HPDE6-E6E7 (cell line): Measurements from ENCODE around the gene UNC13D.
"Not testable (repeated sequence)": the region's sequence is repeated elsewhere in the genome, so short reads cannot be mapped to it uniquely, and the experiment has no call there.

ENCODE experiments used
- DNase-seq: peaks from one replicate; pipeline ENCODE4 v3.0.0; 2011; ENCODE audit warnings: missing footprints; ENCODE audit errors: extremely low spot score

UNC13D gene

GRCh38 chr17:75874323-75875181 is 30.3 kb upstream of the UNC13D start:
- no peak for DNase-seq

- no peak for DNase-seq
Measured at GRCh38 chr17:75873587-75874322, 29.6 kb upstream of the UNC13D start.

- peak; percentile 88 for DNase-seq
Measured at GRCh38 chr17:75872434-75873351, 28.5 kb upstream of the UNC13D start.

GRCh38 chr17:75870228-75870627 is 26.0 kb upstream of the UNC13D start:
- not testable (repeated sequence) for DNase-seq

- no peak for DNase-seq
Measured at GRCh38 chr17:75869282-75870141, 25.3 kb upstream of the UNC13D start.

- DNase-seq = not testable (repeated sequence)
Measured at GRCh38 chr17:75868730-75869281, 24.6 kb upstream of the UNC13D start.

GRCh38 chr17:75865404-75866188 is 21.4 kb upstream of the UNC13D start:
- DNase-seq = not testable (repeated sequence)

GRCh38 chr17:75864887-75865286 is 20.7 kb upstream of the UNC13D start:
- not testable (repeated sequence) for DNase-seq

GRCh38 chr17:75864448-75864871 is 20.3 kb upstream of the UNC13D start:
- no peak for DNase-seq

- DNase-seq = no peak
Measured at GRCh38 chr17:75861927-75862317, 17.7 kb upstream of the UNC13D start.

- not testable (repeated sequence) for DNase-seq
Measured at GRCh38 chr17:75859358-75859757, 15.2 kb upstream of the UNC13D start.

- DNase-seq = no peak
Measured at GRCh38 chr17:75856062-75856756, 12.0 kb upstream of the UNC13D start.

GRCh38 chr17:75855310-75856061 is 11.3 kb upstream of the UNC13D start, which contains the start of gene WBP2:
WBP2 (minus strand) TSS chr17:75855335; CDS start chr17:75855297, 38 bp downstream.
- peak; percentile 99 for DNase-seq

- DNase-seq = no peak
Measured at GRCh38 chr17:75854881-75855309, 10.7 kb upstream of the UNC13D start.

- peak; percentile 54 for DNase-seq
Measured at GRCh38 chr17:75854101-75854748, 10.0 kb upstream of the UNC13D start.

GRCh38 chr17:75853433-75853832 is 9.2 kb upstream of the UNC13D start:
- DNase-seq = no peak

GRCh38 chr17:75851693-75851991 is 7.4 kb upstream of the UNC13D start:
- DNase-seq = not testable (repeated sequence)
